Activated CD8-positive, alpha-beta T cell treated with anti-CD3 and anti-CD28 coated beads for 36 hours (primary cell): ENCODE data around the gene MAT1A. TPM values are rescaled to one million over a fixed set of nuclear protein-coding genes. Genes with fewer than 3 reads are reported as not detected.
"Not testable (repeated sequence)": the region's sequence is repeated elsewhere in the genome, so short reads cannot be mapped to it uniquely, and the experiment has no call there.

ENCODE experiments used
- ATAC-seq: fragments of 200-7000 bp; cut with Tn5 transposase; one replicate; pipeline ENCODE4 v1.10.0; 2021; ENCODE audit warnings: mild to moderate bottlenecking, moderate library complexity
- CTCF ChIA-PET: fragments of 350-600 bp; sonication (Branson Sonifier 250); formaldehyde crosslinking; loops from one replicate; lab custom pipeline; 2021; ENCODE audit warnings: antibody characterized with exemption; lab: Charles Lee
- POLR2A ChIA-PET: fragments of 350-600 bp; sonication (Branson Sonifier 250); formaldehyde crosslinking; loops from one replicate; lab custom pipeline; 2021; ENCODE audit warnings: antibody characterized with exemption; lab: Charles Lee
- DNase-seq: peaks from one replicate; pipeline ENCODE4 v3.0.0-alpha.2; 2020
- H3K27ac Mint-ChIP-seq: one replicate; pipeline ENCODE4 v1.8.0; 2021; ENCODE audit warnings: mild to moderate bottlenecking, mixed read lengths
- H3K27me3 Mint-ChIP-seq: one replicate; pipeline ENCODE4 v1.8.0; 2021; ENCODE audit warnings: mixed read lengths
- H3K36me3 Mint-ChIP-seq: one replicate; pipeline ENCODE4 v1.8.0; 2021; ENCODE audit warnings: low read depth, mixed read lengths
- H3K4me1 Mint-ChIP-seq: one replicate; pipeline ENCODE4 v1.8.0; 2021; ENCODE audit warnings: low read depth, mixed read lengths
- H3K4me3 Mint-ChIP-seq: one replicate; pipeline ENCODE4 v1.8.0; 2021; ENCODE audit warnings: mild to moderate bottlenecking, moderate library complexity, mixed read lengths
- H3K9me3 Mint-ChIP-seq: one replicate; pipeline ENCODE4 v1.8.0; 2021; ENCODE audit warnings: mixed read lengths
- CTCF ChIP-seq: fragments of 200-600 bp; IDR thresholded peaks from one replicate; pipeline ENCODE4 v1.8.0; 2022; ENCODE audit warnings: antibody characterized with exemption, mild to moderate bottlenecking
- intact Hi-C: fragments of 100-400 bp; cut with micrococcal nuclease; formaldehyde crosslinking; loops from one replicate; pipeline ENCODE4 v1.10.0; 2022
- total RNA-seq, 2 experiments: library from RNA; stranded (reverse); gene quantifications; one replicate each; pipeline ENCODE4 v1.2.3, GENCODE V29; 2021

MAT1A gene
- total RNA-seq, 2 experiments from 2014 or later, result not detected

- POLR2A ChIA-PET, result no interaction called here
- no peaks in the 10 kb centered on the region for H3K9me3 Mint-ChIP-seq
These were observed 29.9 kb upstream of the MAT1A start for GRCh38 chr10:80319318-80319717.

GRCh38 chr10:80318742-80319141 is 29.3 kb upstream of the MAT1A start:
- ChIA-PET POLR2A (no interaction called here), CTCF (no interaction called here)
- ATAC-seq (no peak), DNase-seq (no peak)
- Mint-ChIP-seq H3K36me3 (no peaks in the 10 kb centered on the region), H3K27ac (no peak overlapping the region), H3K4me1 (peaks cover 4% of the 10 kb centered on the region), H3K4me3 (no peak overlapping the region), H3K27me3 (no peaks in the 10 kb centered on the region), H3K9me3 (no peaks in the 10 kb centered on the region)
- intact Hi-C loops, result no loop called here
- no peak for TF ChIP-seq CTCF

More at GRCh38 chr10:80319318-80319717, 29.9 kb upstream of the MAT1A start:
- TF ChIP-seq CTCF, result no peak
- ATAC-seq (no peak), DNase-seq (no peak)
- intact Hi-C loops, result no loop called here
- Mint-ChIP-seq H3K27ac (no peak overlapping the region), H3K4me1 (peaks cover 6% of the 10 kb centered on the region), H3K36me3 (no peaks in the 10 kb centered on the region), H3K27me3 (no peaks in the 10 kb centered on the region), H3K4me3 (no peak overlapping the region)
- CTCF ChIA-PET, result no interaction called here

GRCh38 chr10:80315391-80315790 is 25.9 kb upstream of the MAT1A start:
- POLR2A ChIA-PET, result no interaction called here
- no peak overlapping the region for H3K27ac Mint-ChIP-seq

GRCh38 chr10:80313523-80313922 is 24.1 kb upstream of the MAT1A start:
- Mint-ChIP-seq H3K36me3 (no peaks in the 10 kb centered on the region), H3K9me3 (no peaks in the 10 kb centered on the region), H3K4me3 (no peak overlapping the region), H3K4me1 (peaks cover 4% of the 10 kb centered on the region), H3K27ac (no peak overlapping the region), H3K27me3 (no peaks in the 10 kb centered on the region)
- ATAC-seq (no peak), DNase-seq (no peak)
- intact Hi-C loops, result no loop called here
- POLR2A ChIA-PET, result no interaction called here
- TF ChIP-seq CTCF, result no peak
- CTCF ChIA-PET, result no interaction called here

More at GRCh38 chr10:80315391-80315790, 25.9 kb upstream of the MAT1A start:
- Mint-ChIP-seq H3K4me1 (peaks cover 4% of the 10 kb centered on the region), H3K4me3 (no peak overlapping the region), H3K27me3 (no peaks in the 10 kb centered on the region), H3K36me3 (no peaks in the 10 kb centered on the region), H3K9me3 (no peaks in the 10 kb centered on the region)
- no peak for TF ChIP-seq CTCF
- CTCF ChIA-PET, result no interaction called here
- no peak for ATAC-seq
- intact Hi-C loops, result no loop called here
- no peak for DNase-seq

GRCh38 chr10:80305989-80306388 is 16.5 kb upstream of the MAT1A start:
- POLR2A ChIA-PET, H3K27ac Mint-ChIP-seq, H3K4me1 Mint-ChIP-seq, intact Hi-C loops, H3K36me3 Mint-ChIP-seq, H3K4me3 Mint-ChIP-seq, DNase-seq, ATAC-seq: not testable (repeated sequence)
- Mint-ChIP-seq H3K27me3 (peaks cover 10% of the 10 kb centered on the region), H3K9me3 (peaks cover 12% of the 10 kb centered on the region)
- CTCF ChIA-PET, result interaction anchor here (0.9 kb wide), 1 partner anchor 45 kb away, joined by 3 read pairs; no protein-coding TSS in a partner anchor

GRCh38 chr10:80296942-80297341 is 7.5 kb upstream of the MAT1A start:
- no peak for ATAC-seq
- intact Hi-C loops, result no loop called here
- CTCF ChIA-PET, result no interaction called here
- Mint-ChIP-seq H3K36me3 (peaks cover 2% of the 10 kb centered on the region), H3K4me1 (no peaks in the 10 kb centered on the region), H3K27me3 (peaks cover 2% of the 10 kb centered on the region), H3K4me3 (no peak overlapping the region), H3K27ac (no peak overlapping the region), H3K9me3 (peaks cover 17% of the 10 kb centered on the region)
- POLR2A ChIA-PET, result no interaction called here
- DNase-seq, result no peak
- TF ChIP-seq CTCF, result no peak
